Sigmoid colon (tissue), 7 donors: Measurements from ENCODE around the gene CCT5. TPM values are rescaled to one million over a fixed set of nuclear protein-coding genes. Genes with fewer than 3 reads are reported as not detected.

Experiments used
- DNase-seq: peaks from one replicate; pipeline ENCODE4 v3.0.0-alpha.2; 2019
- H3K27ac ChIP-seq, 4 donors: fragments of 200-600 bp; sonication (generic); one replicate each; pipeline ENCODE4 v1.5.1; 2016 to 2019; ENCODE audit warnings: mild to moderate bottlenecking in 1 of 4
- H3K27me3 ChIP-seq, 3 donors: fragments of 200-600 bp; sonication (generic); one replicate each; pipeline ENCODE4 v1.5.1; 2019; ENCODE audit warnings: mild to moderate bottlenecking in 1 of 3
- H3K36me3 ChIP-seq, 4 donors: fragments of 200-600 bp; sonication (generic); one replicate each; pipeline ENCODE4 v1.5.1; 2016 to 2019
- H3K4me1 ChIP-seq, 4 donors: fragments of 200-600 bp; sonication (generic); one replicate each; pipeline ENCODE4 v1.5.1; 2017 to 2019
- H3K4me3 ChIP-seq, 4 donors: fragments of 200-600 bp; sonication (generic); one replicate each; pipeline ENCODE4 v1.5.1; 2017 to 2019; ENCODE audit warnings: mild to moderate bottlenecking in 2 of 4, moderate library complexity in 1 of 4
- H3K9me3 ChIP-seq, 4 donors: fragments of 200-600 bp in 3 of 4; sonication (generic) in 3 of 4; one replicate each; pipeline versions ENCODE4 v1.5.1 to v1.6.1; 2013 to 2019
- EP300 ChIP-seq, 4 donors: sonication (generic); formaldehyde crosslinking; IDR thresholded peaks; one replicate each; pipeline ENCODE4 v1.6.1; 2017; ENCODE audit warnings: antibody characterized with exemption in 4 of 4
- POLR2A ChIP-seq, 2 donors: fragments of 450-650 bp; IDR thresholded peaks; one replicate each; pipeline ENCODE4 v1.6.1; 2016; ENCODE audit warnings: antibody characterized with exemption in 2 of 2, mild to moderate bottlenecking in 2 of 2, moderate library complexity in 2 of 2
- POLR2AphosphoS5 ChIP-seq, 4 donors: sonication (generic); formaldehyde crosslinking; IDR thresholded peaks; one replicate each; pipeline ENCODE4 v1.6.1; 2017; ENCODE audit warnings: antibody characterized with exemption in 4 of 4
- WGBS, 2 donors: extraction: QIAGEN DNeasy Blood & Tissue Kit; methylation state at CpG; one replicate each; pipeline ENCODE4 v1.1.7; 2013; 5-methylcytosine and 5-hydroxymethylcytosine counted together
- intact Hi-C: fragments of 100-400 bp; cut with DNase I; formaldehyde crosslinking; loops from one replicate; pipeline ENCODE4 v1.15.1; 2023
- polyA plus RNA-seq, 3 donors: library from polyadenylated mRNA; stranded (reverse); fragments of 200-250 nt; gene quantifications; one replicate each; pipeline ENCODE4 v1.2.3, GENCODE V29; 2013
- total RNA-seq, 4 donors: library from RNA; depleted of rRNA; stranded (reverse); fragments of >200 nt; gene quantifications; one replicate each; pipeline ENCODE4 v1.1.0, GENCODE V29; 2016
- TF ChIP-seq, protein P1 (sequence below), 4 experiments: fragments of 450-650 bp in 3 of 4; fragments of 200-600 bp in 1 of 4; IDR thresholded peaks; one replicate each; pipeline ENCODE4 v1.5.1; 2016 to 2019; ENCODE audit warnings: antibody characterized with exemption in 4 of 4, mild to moderate bottlenecking in 3 of 4, moderate library complexity in 2 of 4
- donor health status: healthy with polysubstance abuse.
- donor health status: Bipolar disorder and iron deficiency.
- donor health status: healthy.

Gene CCT5
- total and polyA plus RNA-seq, 7 donors = 63.4 to 198 (median 122) TPM

GRCh38 chr5:10219068-10219467, 31.0 kb upstream of the CCT5 start:
- TF ChIP-seq EP300 (IDR thresholded peaks at IDR 0.05) = no peak
- TF ChIP-seq, protein P1, sequence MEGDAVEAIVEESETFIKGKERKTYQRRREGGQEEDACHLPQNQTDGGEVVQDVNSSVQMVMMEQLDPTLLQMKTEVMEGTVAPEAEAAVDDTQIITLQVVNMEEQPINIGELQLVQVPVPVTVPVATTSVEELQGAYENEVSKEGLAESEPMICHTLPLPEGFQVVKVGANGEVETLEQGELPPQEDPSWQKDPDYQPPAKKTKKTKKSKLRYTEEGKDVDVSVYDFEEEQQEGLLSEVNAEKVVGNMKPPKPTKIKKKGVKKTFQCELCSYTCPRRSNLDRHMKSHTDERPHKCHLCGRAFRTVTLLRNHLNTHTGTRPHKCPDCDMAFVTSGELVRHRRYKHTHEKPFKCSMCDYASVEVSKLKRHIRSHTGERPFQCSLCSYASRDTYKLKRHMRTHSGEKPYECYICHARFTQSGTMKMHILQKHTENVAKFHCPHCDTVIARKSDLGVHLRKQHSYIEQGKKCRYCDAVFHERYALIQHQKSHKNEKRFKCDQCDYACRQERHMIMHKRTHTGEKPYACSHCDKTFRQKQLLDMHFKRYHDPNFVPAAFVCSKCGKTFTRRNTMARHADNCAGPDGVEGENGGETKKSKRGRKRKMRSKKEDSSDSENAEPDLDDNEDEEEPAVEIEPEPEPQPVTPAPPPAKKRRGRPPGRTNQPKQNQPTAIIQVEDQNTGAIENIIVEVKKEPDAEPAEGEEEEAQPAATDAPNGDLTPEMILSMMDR (IDR thresholded peaks at IDR 0.05) = no peak
- no peak for TF ChIP-seq POLR2A (IDR thresholded peaks at IDR 0.05)
- TF ChIP-seq POLR2AphosphoS5 (IDR thresholded peaks at IDR 0.05) = no peak
- Histone ChIP-seq H3K9me3 (no peaks in the 10 kb centered on the region), H3K4me3 (no peak overlapping the region), H3K27ac (no peak overlapping the region), H3K36me3 (no peaks in the 10 kb centered on the region), H3K4me1 (no peaks in the 10 kb centered on the region), H3K27me3 (no peaks in the 10 kb centered on the region)
- intact Hi-C loops = no loop called here
- DNase-seq = no peak
- whole genome bisulfite sequencing, 2 donors = 95 to 96% methylated on average over 4 of the region's 4 CpGs

DNA sequence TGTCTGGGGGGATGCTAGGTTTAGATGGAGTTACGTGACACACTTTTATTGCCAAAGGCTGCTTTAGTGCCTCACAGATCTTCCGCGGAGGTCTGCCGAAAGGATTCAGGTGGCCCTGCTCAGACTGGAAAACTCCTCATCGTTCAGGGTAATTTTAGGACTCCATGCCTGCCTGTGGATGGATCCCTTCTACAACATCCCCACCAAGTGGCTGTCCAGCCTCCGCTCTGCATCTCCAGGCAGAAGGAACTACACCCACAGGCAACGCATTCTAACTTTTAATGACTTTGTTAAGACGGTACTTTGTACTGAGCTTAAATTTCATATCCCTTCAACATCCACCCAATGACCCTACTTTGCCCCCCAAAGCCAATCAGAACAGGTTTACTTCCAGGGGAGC, 29.8 kb upstream of the CCT5 start:
- Histone ChIP-seq H3K27ac (no peak overlapping the region), H3K36me3 (no peaks in the 10 kb centered on the region), H3K27me3 (no peaks in the 10 kb centered on the region), H3K4me1 (no peaks in the 10 kb centered on the region), H3K4me3 (no peak overlapping the region), H3K9me3 (no peaks in the 10 kb centered on the region)
- 87 to 90% methylated on average over 8 of the region's 8 CpGs for WGBS, 2 donors
- no peak for DNase-seq
- intact Hi-C loops = no loop called here
- TF ChIP-seq EP300 (IDR thresholded peaks at IDR 0.05) (no peak), POLR2A (IDR thresholded peaks at IDR 0.05) (no peak), POLR2AphosphoS5 (IDR thresholded peaks at IDR 0.05) (no peak)
- TF ChIP-seq, protein P1 (IDR thresholded peaks at IDR 0.05) = no peak

- H3K4me1 ChIP-seq = no peaks in the 10 kb centered on the region
- H3K27ac ChIP-seq = no peak overlapping the region
- no peaks in the 10 kb centered on the region for H3K27me3 ChIP-seq
- no peaks in the 10 kb centered on the region for H3K36me3 ChIP-seq
- intact Hi-C loops = no loop called here
- H3K4me3 ChIP-seq = no peak overlapping the region
- WGBS, 2 donors = 98% methylated on average over 2 of the region's 2 CpGs
- DNase-seq = no peak
- H3K9me3 ChIP-seq = no peaks in the 10 kb centered on the region
- no peak for TF ChIP-seq EP300 (IDR thresholded peaks at IDR 0.05)
- TF ChIP-seq POLR2A (IDR thresholded peaks at IDR 0.05) = no peak
- TF ChIP-seq, protein P1 (IDR thresholded peaks at IDR 0.05) = no peak
- no peak for TF ChIP-seq POLR2AphosphoS5 (IDR thresholded peaks at IDR 0.05)
These were observed 27.8 kb upstream of the CCT5 start for GRCh38 chr5:10222326-10222725.

DNA sequence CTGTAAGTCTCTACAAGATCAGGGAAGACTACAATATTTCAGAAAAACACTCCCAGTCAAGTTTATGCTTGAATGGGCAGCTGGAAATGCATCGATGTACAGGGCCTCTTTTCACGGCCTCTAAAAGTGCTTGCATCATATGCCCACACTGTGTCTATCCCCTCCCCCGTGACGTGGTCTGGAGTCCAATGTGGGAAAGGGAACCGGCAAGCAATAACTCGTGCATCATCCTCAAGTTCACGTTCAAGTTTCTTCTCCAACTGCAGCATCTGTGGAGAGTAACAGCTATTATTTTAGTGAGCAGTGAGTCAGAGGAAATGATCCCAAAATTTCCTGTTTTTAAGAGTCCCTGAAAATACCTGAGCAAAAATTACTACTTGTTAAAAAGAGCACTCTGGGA, 22.7 kb upstream of the CCT5 start:
- peaks cover 0 to 1% (median 0%) of the 10 kb centered on the region in 4 donors for H3K36me3 ChIP-seq
- H3K27me3 ChIP-seq = no peaks in the 10 kb centered on the region
- no peak overlapping the region for H3K27ac ChIP-seq
- intact Hi-C loops = no loop called here
- TF ChIP-seq POLR2A (IDR thresholded peaks at IDR 0.05) (no peak), EP300 (IDR thresholded peaks at IDR 0.05) (no peak), POLR2AphosphoS5 (IDR thresholded peaks at IDR 0.05) (no peak)
- TF ChIP-seq, protein P1 (IDR thresholded peaks at IDR 0.05) = no peak
- H3K4me3 ChIP-seq = no peak overlapping the region
- H3K4me1 ChIP-seq = no peaks in the 10 kb centered on the region
- DNase-seq = no peak
- no peaks in the 10 kb centered on the region for H3K9me3 ChIP-seq
- 90 to 91% methylated on average over 7 of the region's 7 CpGs for whole genome bisulfite sequencing, 2 donors

DNA sequence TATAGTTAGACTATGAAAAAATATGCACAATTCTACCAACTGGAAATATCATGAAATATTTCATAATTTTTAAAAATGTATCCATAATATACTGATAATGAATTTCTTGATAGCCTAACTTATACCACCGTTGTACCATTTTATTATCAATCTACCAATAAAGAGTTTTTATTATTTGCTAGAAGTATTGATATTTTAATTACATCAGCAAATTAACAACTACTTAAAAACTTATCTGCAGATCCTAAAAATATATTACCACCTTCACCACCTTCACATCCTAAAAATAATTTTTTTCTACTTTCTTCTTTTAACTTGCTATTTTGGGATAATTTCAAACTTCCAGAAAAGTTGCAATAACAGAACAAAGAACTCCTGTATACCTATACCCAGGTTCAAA, 21.8 kb upstream of the CCT5 start:
- TF ChIP-seq POLR2AphosphoS5 (IDR thresholded peaks at IDR 0.05) (no peak), POLR2A (IDR thresholded peaks at IDR 0.05) (no peak), EP300 (IDR thresholded peaks at IDR 0.05) (no peak)
- TF ChIP-seq, protein P1 (IDR thresholded peaks at IDR 0.05) = no peak
- no peak for DNase-seq
- H3K27ac ChIP-seq = no peak overlapping the region
- H3K36me3 ChIP-seq = peaks cover 0 to 10% (median 0%) of the 10 kb centered on the region in 4 donors
- H3K4me3 ChIP-seq = no peak overlapping the region
- WGBS, 2 donors = 99 to 100% methylated on average over 1 of the region's 1 CpG
- no peaks in the 10 kb centered on the region for H3K4me1 ChIP-seq
- no peaks in the 10 kb centered on the region for H3K9me3 ChIP-seq
- H3K27me3 ChIP-seq = no peaks in the 10 kb centered on the region
- intact Hi-C loops = no loop called here
